Hepatocyte (in vitro differentiated cells): ENCODE measurements around the gene ADAP1.
A peak's percentile ranks its signal among the peaks of the same experiment; 100 is the strongest.

Source experiments
- EZH2 ChIP-seq: fragments of 200-600 bp; sonication (generic); IDR thresholded peaks from 2 replicates; pipeline ENCODE4 v1.6.1; 2016; ENCODE audit warnings: antibody characterized with exemption, mild to moderate bottlenecking, borderline replicate concordance
- TF ChIP-seq, protein P1 (sequence below): fragments of 200-600 bp; sonication (generic); IDR thresholded peaks from 2 replicates; pipeline ENCODE4 v1.5.1; 2016; ENCODE audit warnings: antibody characterized with exemption, mild to moderate bottlenecking; ENCODE audit not compliant: poor library complexity

GRCh38 chr7:992709-993607, 38.5 kb upstream of the ADAP1 start:
- TF ChIP-seq, protein P1, sequence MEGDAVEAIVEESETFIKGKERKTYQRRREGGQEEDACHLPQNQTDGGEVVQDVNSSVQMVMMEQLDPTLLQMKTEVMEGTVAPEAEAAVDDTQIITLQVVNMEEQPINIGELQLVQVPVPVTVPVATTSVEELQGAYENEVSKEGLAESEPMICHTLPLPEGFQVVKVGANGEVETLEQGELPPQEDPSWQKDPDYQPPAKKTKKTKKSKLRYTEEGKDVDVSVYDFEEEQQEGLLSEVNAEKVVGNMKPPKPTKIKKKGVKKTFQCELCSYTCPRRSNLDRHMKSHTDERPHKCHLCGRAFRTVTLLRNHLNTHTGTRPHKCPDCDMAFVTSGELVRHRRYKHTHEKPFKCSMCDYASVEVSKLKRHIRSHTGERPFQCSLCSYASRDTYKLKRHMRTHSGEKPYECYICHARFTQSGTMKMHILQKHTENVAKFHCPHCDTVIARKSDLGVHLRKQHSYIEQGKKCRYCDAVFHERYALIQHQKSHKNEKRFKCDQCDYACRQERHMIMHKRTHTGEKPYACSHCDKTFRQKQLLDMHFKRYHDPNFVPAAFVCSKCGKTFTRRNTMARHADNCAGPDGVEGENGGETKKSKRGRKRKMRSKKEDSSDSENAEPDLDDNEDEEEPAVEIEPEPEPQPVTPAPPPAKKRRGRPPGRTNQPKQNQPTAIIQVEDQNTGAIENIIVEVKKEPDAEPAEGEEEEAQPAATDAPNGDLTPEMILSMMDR = peak; percentile 100
- no peak for TF ChIP-seq EZH2
